K562 (cell line): ENCODE results near the gene TCEANC. TPM values are rescaled to one million over a fixed set of nuclear protein-coding genes. Genes with fewer than 3 reads are reported as not detected.

Experiments
- BRCA1 ChIP-seq, 2 experiments: fragments of 450-650 bp in 1 of 2; sonication (generic) in 1 of 2; formaldehyde crosslinking in 1 of 2; IDR thresholded peaks; 2 replicates each; pipeline versions ENCODE4 v1.5.0 to v1.6.1; 2017 to 2020; ENCODE audit warnings: mild to moderate bottlenecking in 1 of 2, missing genetic modification reagents in 1 of 2
- CHD4 ChIP-seq: fragments of 200-600 bp; sonication (generic); IDR thresholded peaks from 3 replicates; pipeline ENCODE4 v1.6.1; 2012; ENCODE audit warnings: low read depth, mild to moderate bottlenecking, mixed read lengths, low read length, inconsistent platforms; ENCODE audit not compliant: insufficient read depth, insufficient replicate concordance, poor library complexity, severe bottlenecking
- HDAC6 ChIP-seq: IDR thresholded peaks from 2 replicates; pipeline ENCODE4 v1.6.1; 2012; ENCODE audit warnings: low read depth, mild to moderate bottlenecking, control low read depth, inconsistent platforms, low read length, moderate library complexity
- ILK ChIP-seq: fragments of 450-650 bp; IDR thresholded peaks from 2 replicates; pipeline ENCODE4 v1.6.1; 2016; ENCODE audit warnings: missing genetic modification characterization, low read depth, mild to moderate bottlenecking, missing compliant biosample characterization, moderate library complexity, borderline replicate concordance
- KDM2B ChIP-seq: fragments of 250-450 bp; sonication (Bioruptor Pico); IDR thresholded peaks from 2 replicates; pipeline ENCODE4 v1.8.0; 2021; ENCODE audit warnings: mild to moderate bottlenecking, moderate library complexity
- KLF1 ChIP-seq: fragments of 450-650 bp; IDR thresholded peaks from 2 replicates; pipeline ENCODE4 v1.6.1; 2016; ENCODE audit warnings: missing genetic modification characterization, missing compliant biosample characterization
- MEF2A ChIP-seq: IDR thresholded peaks from 2 replicates; pipeline ENCODE4 v1.6.1; 2011; ENCODE audit warnings: low read depth, mild to moderate bottlenecking, low read length, moderate library complexity; ENCODE audit not compliant: control insufficient read depth
- MEF2D ChIP-seq: conservative IDR thresholded peaks from 2 replicates; pipeline ENCODE4 v1.6.1; 2016; ENCODE audit warnings: low read depth, missing genetic modification characterization, missing compliant biosample characterization
- MYC ChIP-seq, 2 experiments: fragments of 250-450 bp in 1 of 2; sonication (Bioruptor Pico) in 1 of 2; IDR thresholded peaks; 2 replicates each; pipeline versions ENCODE4 v1.5.1 to v1.6.1; 2012 to 2021; ENCODE audit warnings: low read depth in 2 of 2, borderline replicate concordance in 1 of 2, improper control_type of control experiment in 1 of 2, low read length in 1 of 2, mild to moderate bottlenecking in 1 of 2, moderate library complexity in 1 of 2
- NFIC ChIP-seq: fragments of 450-650 bp; IDR thresholded peaks from 2 replicates; pipeline ENCODE4 v1.6.1; 2017; ENCODE audit warnings: mild to moderate bottlenecking, inconsistent platforms
- NFRKB ChIP-seq: fragments of 450-650 bp; IDR thresholded peaks from 2 replicates; pipeline ENCODE4 v1.6.1; 2016; ENCODE audit warnings: low read depth
- THAP7 ChIP-seq: fragments of 250-450 bp; sonication (Bioruptor Pico); IDR thresholded peaks from 2 replicates; pipeline ENCODE4 v1.5.0; 2021
- ZBTB1 ChIP-seq: sonication (generic); formaldehyde crosslinking; IDR thresholded peaks from 2 replicates; pipeline ENCODE4 v1.8.1; 2023; ENCODE audit warnings: missing genetic modification reagents, low read depth, mild to moderate bottlenecking, borderline replicate concordance
- ZFP36 ChIP-seq: fragments of 150-350 bp; IDR thresholded peaks from 2 replicates; pipeline ENCODE4 v1.6.1; 2018; ENCODE audit warnings: low read length, low read depth; ENCODE audit not compliant: partially characterized antibody
- ZNF695 ChIP-seq: fragments of 450-650 bp; formaldehyde crosslinking; IDR thresholded peaks from 2 replicates; pipeline ENCODE4 v1.4.0; 2020; ENCODE audit warnings: mild to moderate bottlenecking, moderate library complexity
- ZNF785 ChIP-seq: fragments of 250-450 bp; sonication (Bioruptor Pico); IDR thresholded peaks from 2 replicates; pipeline ENCODE4 v1.4.0; 2020; ENCODE audit warnings: mild to moderate bottlenecking
- ZNF79 ChIP-seq: fragments of 250-450 bp; sonication (Bioruptor Pico); IDR thresholded peaks from 2 replicates; pipeline ENCODE4 v1.4.0; 2020; ENCODE audit warnings: low read depth, mild to moderate bottlenecking, moderate library complexity
- polyA plus RNA-seq, 8 experiments: library from polyadenylated mRNA; depleted of rRNA in 4 of 8; stranded (reverse) in 5 of 8; unstranded in 3 of 8; fragments of >200 nt; fragmentation: Nextera tagmentation in 2 of 8; fragmentation: Illumina TruSeq in 1 of 8; extraction: Ambion mirVana in 2 of 8; extraction: Trizol in 1 of 8; gene quantifications; 2 replicates each; pipeline versions ENCODE4 v1.2.1 to v1.2.3, GENCODE V29; 2011 to 2014; ENCODE audit warnings: inconsistent platforms in 1 of 8, missing spikeins in 1 of 8
- total RNA-seq, 7 experiments: library from RNA; depleted of rRNA in 6 of 7; stranded (reverse); fragments of >200 nt in 6 of 7; fragmentation: Illumina TruSeq in 2 of 7; extraction: Trizol in 2 of 7; gene quantifications; 2 replicates each; pipeline versions ENCODE4 v1.2.1 to v1.2.3, GENCODE V29; 2011 to 2021; ENCODE audit warnings: low replicate concordance in 1 of 7
- TF ChIP-seq, protein P1 (sequence below), 2 experiments: fragments of 450-650 bp; IDR thresholded peaks; 2 replicates each; pipeline ENCODE4 v1.6.1; 2016
- TF ChIP-seq, protein P2 (sequence below): fragments of 250-450 bp; sonication (Bioruptor Pico); IDR thresholded peaks from 2 replicates; pipeline ENCODE4 v1.8.0; 2022; ENCODE audit warnings: moderate library complexity, mild to moderate bottlenecking, inconsistent platforms
- TF ChIP-seq, protein P3 (sequence below): fragments of 250-450 bp; sonication (Bioruptor Pico); IDR thresholded peaks from 2 replicates; pipeline ENCODE4 v1.5.0; 2020; ENCODE audit warnings: mild to moderate bottlenecking

The TCEANC gene
- total and polyA plus RNA-seq, 9 of the 15 experiments (the other 6 are each of a cell fraction or from before 2014, with no cell fraction given), result 1.2 to 2.8 (median 2.0) TPM

GRCh38 chrX:13689741-13690211 is 36.8 kb downstream of the TCEANC start (continued):
- TF ChIP-seq ZBTB1 (CRISPR knock-in tag), result no peak
- TF ChIP-seq MEF2D, result no peak
- TF ChIP-seq NFIC, result no peak
- no peak for TF ChIP-seq ZNF695 (CRISPR knock-in tag)
- TF ChIP-seq MYC (IDR thresholded peaks at IDR 0.05; ENCODE audit: low read depth, low read length), result 0 out of 2 replicates have a peak, but pooled peaks have one; percentile 2
- TF ChIP-seq MYC (CRISPR knock-in tag; IDR thresholded peaks at IDR 0.05; ENCODE audit: borderline replicate concordance, low read depth), result no peak
- no peak for TF ChIP-seq CHD4
- no peak for TF ChIP-seq THAP7 (CRISPR knock-in tag)
- TF ChIP-seq KLF1 (tag), result no peak
- TF ChIP-seq KDM2B (CRISPR knock-in tag), result no peak
- TF ChIP-seq, protein P1, sequence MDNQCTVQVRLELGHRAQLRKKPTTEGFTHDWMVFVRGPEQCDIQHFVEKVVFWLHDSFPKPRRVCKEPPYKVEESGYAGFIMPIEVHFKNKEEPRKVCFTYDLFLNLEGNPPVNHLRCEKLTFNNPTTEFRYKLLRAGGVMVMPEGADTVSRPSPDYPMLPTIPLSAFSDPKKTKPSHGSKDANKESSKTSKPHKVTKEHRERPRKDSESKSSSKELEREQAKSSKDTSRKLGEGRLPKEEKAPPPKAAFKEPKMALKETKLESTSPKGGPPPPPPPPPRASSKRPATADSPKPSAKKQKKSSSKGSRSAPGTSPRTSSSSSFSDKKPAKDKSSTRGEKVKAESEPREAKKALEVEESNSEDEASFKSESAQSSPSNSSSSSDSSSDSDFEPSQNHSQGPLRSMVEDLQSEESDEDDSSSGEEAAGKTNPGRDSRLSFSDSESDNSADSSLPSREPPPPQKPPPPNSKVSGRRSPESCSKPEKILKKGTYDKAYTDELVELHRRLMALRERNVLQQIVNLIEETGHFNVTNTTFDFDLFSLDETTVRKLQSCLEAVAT (IDR thresholded peaks at IDR 0.05), result peak in 1 of 2 experiments; percentile 16; a peak in 1 of 4 replicates
- TF ChIP-seq MEF2A, result no peak
- no peak for TF ChIP-seq ILK
- TF ChIP-seq ZNF79 (CRISPR knock-in tag), result no peak
- TF ChIP-seq, protein P2, sequence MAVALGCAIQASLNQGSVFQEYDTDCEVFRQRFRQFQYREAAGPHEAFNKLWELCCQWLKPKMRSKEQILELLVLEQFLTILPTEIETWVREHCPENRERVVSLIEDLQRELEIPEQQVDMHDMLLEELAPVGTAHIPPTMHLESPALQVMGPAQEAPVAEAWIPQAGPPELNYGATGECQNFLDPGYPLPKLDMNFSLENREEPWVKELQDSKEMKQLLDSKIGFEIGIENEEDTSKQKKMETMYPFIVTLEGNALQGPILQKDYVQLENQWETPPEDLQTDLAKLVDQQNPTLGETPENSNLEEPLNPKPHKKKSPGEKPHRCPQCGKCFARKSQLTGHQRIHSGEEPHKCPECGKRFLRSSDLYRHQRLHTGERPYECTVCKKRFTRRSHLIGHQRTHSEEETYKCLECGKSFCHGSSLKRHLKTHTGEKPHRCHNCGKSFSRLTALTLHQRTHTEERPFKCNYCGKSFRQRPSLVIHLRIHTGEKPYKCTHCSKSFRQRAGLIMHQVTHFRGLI (CRISPR knock-in tag), result no peak
- TF ChIP-seq HDAC6, result no peak
- no peak for TF ChIP-seq ZFP36
- TF ChIP-seq BRCA1 (IDR thresholded peaks at IDR 0.05), result no peak
- TF ChIP-seq BRCA1 (CRISPR knock-in tag; IDR thresholded peaks at IDR 0.05), result no peak
- TF ChIP-seq, protein P3, sequence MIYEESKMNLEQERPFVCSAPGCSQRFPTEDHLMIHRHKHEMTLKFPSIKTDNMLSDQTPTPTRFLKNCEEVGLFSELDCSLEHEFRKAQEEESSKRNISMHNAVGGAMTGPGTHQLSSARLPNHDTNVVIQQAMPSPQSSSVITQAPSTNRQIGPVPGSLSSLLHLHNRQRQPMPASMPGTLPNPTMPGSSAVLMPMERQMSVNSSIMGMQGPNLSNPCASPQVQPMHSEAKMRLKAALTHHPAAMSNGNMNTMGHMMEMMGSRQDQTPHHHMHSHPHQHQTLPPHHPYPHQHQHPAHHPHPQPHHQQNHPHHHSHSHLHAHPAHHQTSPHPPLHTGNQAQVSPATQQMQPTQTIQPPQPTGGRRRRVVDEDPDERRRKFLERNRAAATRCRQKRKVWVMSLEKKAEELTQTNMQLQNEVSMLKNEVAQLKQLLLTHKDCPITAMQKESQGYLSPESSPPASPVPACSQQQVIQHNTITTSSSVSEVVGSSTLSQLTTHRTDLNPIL (CRISPR knock-in tag), result no peak
- TF ChIP-seq NFRKB, result no peak
- TF ChIP-seq ZNF785 (CRISPR knock-in tag), result no peak
